ENCODE results near the gene RAB27B.
"Not testable (repeated sequence)": the region's sequence is repeated elsewhere in the genome, so short reads cannot be mapped to it uniquely, and the experiment has no call there.

RAB27B gene

GRCh38 chr18:54815086-54815485 is 13.2 kb upstream of the RAB27B start:
- DNase-seq (ENCODE audit: low read depth): no peak

GRCh38 chr18:54820785-54821275 is 7.4 kb upstream of the RAB27B start:
- not testable (repeated sequence) for DNase-seq (ENCODE audit: low read depth)

- no peak for DNase-seq (ENCODE audit: low read depth)
Measured at GRCh38 chr18:54822872-54823845, 5.1 kb upstream of the RAB27B start.

GRCh38 chr18:54824761-54825160 is 3.5 kb upstream of the RAB27B start:
- no peak for DNase-seq (ENCODE audit: low read depth)

GRCh38 chr18:54825601-54826344 is 2.5 kb upstream of the RAB27B start:
- DNase-seq (ENCODE audit: low read depth): no peak

- no peak for DNase-seq (ENCODE audit: low read depth)
Measured at GRCh38 chr18:54828986-54829385, 709 bp downstream of the RAB27B start.

- no peak for DNase-seq (ENCODE audit: low read depth)
Measured at GRCh38 chr18:54829856-54830255, 1.6 kb downstream of the RAB27B start.

GRCh38 chr18:54830260-54830659 is 2.0 kb downstream of the RAB27B start:
- DNase-seq (ENCODE audit: low read depth): no peak

- DNase-seq (ENCODE audit: low read depth): no peak
Measured at GRCh38 chr18:54830866-54831265, 2.6 kb downstream of the RAB27B start.

- DNase-seq (ENCODE audit: low read depth): no peak
Measured at GRCh38 chr18:54835944-54836343, 7.7 kb downstream of the RAB27B start.

- no peak for DNase-seq (ENCODE audit: low read depth)
Measured at GRCh38 chr18:54843314-54843713, 15.0 kb downstream of the RAB27B start.

- no peak for DNase-seq (ENCODE audit: low read depth)
Measured at GRCh38 chr18:54845787-54846186, 17.5 kb downstream of the RAB27B start.

GRCh38 chr18:54848121-54848520 is 19.8 kb downstream of the RAB27B start:
- DNase-seq (ENCODE audit: low read depth): no peak

- DNase-seq (ENCODE audit: low read depth): no peak
Measured at GRCh38 chr18:54849683-54850082, 21.4 kb downstream of the RAB27B start.

GRCh38 chr18:54850598-54850997 is 22.3 kb downstream of the RAB27B start:
- DNase-seq (ENCODE audit: low read depth): no peak

- DNase-seq (ENCODE audit: low read depth): no peak
Measured at GRCh38 chr18:54852780-54853675, 24.8 kb downstream of the RAB27B start.

GRCh38 chr18:54855050-54855449 is 26.8 kb downstream of the RAB27B start:
- DNase-seq (ENCODE audit: low read depth): not testable (repeated sequence)

GRCh38 chr18:54856105-54856646 is 27.9 kb downstream of the RAB27B start:
- DNase-seq (ENCODE audit: low read depth): no peak

GRCh38 chr18:54857499-54857898 is 29.2 kb downstream of the RAB27B start:
- no peak for DNase-seq (ENCODE audit: low read depth)

GRCh38 chr18:54859667-54860421 is 31.6 kb downstream of the RAB27B start:
- DNase-seq (ENCODE audit: low read depth): no peak

- no peak for DNase-seq (ENCODE audit: low read depth)
Measured at GRCh38 chr18:54860941-54861340, 32.7 kb downstream of the RAB27B start.
